Neural cell (in vitro differentiated cells): ENCODE data around the gene RAD51B. TPM values are rescaled to one million over a fixed set of nuclear protein-coding genes. Genes with fewer than 3 reads are reported as not detected.

ENCODE experiments used
- H2AFZ ChIP-seq: fragments of 200-600, 300-800 bp; sonication (generic), shearing (Covaris generic); 2 replicates; pipeline ENCODE4 v1.6.0; 2014; ENCODE audit warnings: low read depth, mild to moderate bottlenecking, antibody characterized with exemption, low read length, moderate library complexity
- H3F3A ChIP-seq: fragments of 200-600 bp; shearing (Covaris generic); 2 replicates; pipeline ENCODE4 v1.6.1; 2016; ENCODE audit warnings: mild to moderate bottlenecking, moderate library complexity, mixed read lengths, antibody characterized with exemption, low read length; ENCODE audit not compliant: insufficient read depth, poor library complexity, severe bottlenecking
- H3K27ac ChIP-seq: fragments of 200-600, 300-800 bp; sonication (generic), shearing (Covaris generic); 2 replicates; pipeline ENCODE4 v1.5.1; 2014; ENCODE audit warnings: mild to moderate bottlenecking, low read length, moderate library complexity
- H3K27me3 ChIP-seq: fragments of 300-800, 200-600 bp; sonication (generic), shearing (Covaris generic); 2 replicates; pipeline ENCODE4 v1.6.0; 2014; ENCODE audit warnings: mild to moderate bottlenecking, low read depth, low read length, moderate library complexity; ENCODE audit not compliant: insufficient read depth
- H3K36me3 ChIP-seq: fragments of 300-800, 200-600 bp; sonication (generic), shearing (Covaris generic); 2 replicates; pipeline ENCODE4 v1.5.1; 2014; ENCODE audit warnings: mild to moderate bottlenecking, antibody characterized with exemption, low read length, moderate library complexity; ENCODE audit not compliant: insufficient read depth
- H3K4me2 ChIP-seq: fragments of 300-800, 200-600 bp; sonication (generic), shearing (Covaris generic); 2 replicates; pipeline ENCODE4 v1.6.0; 2014; ENCODE audit warnings: mild to moderate bottlenecking, low read length
- H3K4me3 ChIP-seq: fragments of 300-800, 200-600 bp; sonication (generic), shearing (Covaris generic); 2 replicates; pipeline ENCODE4 v1.5.1; 2014; ENCODE audit warnings: mild to moderate bottlenecking, low read length, moderate library complexity
- H3K79me2 ChIP-seq: fragments of 200-600 bp; shearing (Covaris generic); replicated peaks from 2 replicates; pipeline ENCODE4 v1.6.0; 2014; ENCODE audit warnings: mild to moderate bottlenecking, low read length, moderate library complexity; ENCODE audit not compliant: insufficient read depth
- H3K9ac ChIP-seq: fragments of 300-800, 200-600 bp; sonication (generic), shearing (Covaris generic); 2 replicates; pipeline ENCODE4 v1.6.1; 2016; ENCODE audit warnings: mild to moderate bottlenecking, low read length, mixed read lengths
- H3K9me2 ChIP-seq: fragments of 200-600 bp; shearing (Covaris generic); 2 replicates; pipeline ENCODE4 v1.6.1; 2016; ENCODE audit warnings: mild to moderate bottlenecking, low read length, mixed read lengths; ENCODE audit not compliant: insufficient read depth
- H3K9me3 ChIP-seq: fragments of 200-600, 300-800 bp; sonication (generic), shearing (Covaris generic); 2 replicates; pipeline ENCODE4 v1.6.1; 2016; ENCODE audit warnings: mild to moderate bottlenecking, mixed run types, low read length, moderate library complexity, mixed read lengths
- H4K20me1 ChIP-seq: fragments of 200-600 bp; shearing (Covaris generic); 2 replicates; pipeline ENCODE4 v1.6.1; 2016; ENCODE audit warnings: mild to moderate bottlenecking, mixed run types; ENCODE audit not compliant: insufficient read depth
- CTCF ChIP-seq: fragments of 450-650 bp; IDR thresholded peaks from 2 replicates; pipeline ENCODE4 v1.5.1; 2014; ENCODE audit warnings: antibody characterized with exemption, mild to moderate bottlenecking, moderate library complexity; ENCODE audit not compliant: poor library complexity, severe bottlenecking
- EP300 ChIP-seq: fragments of 450-650 bp; conservative IDR thresholded peaks from 2 replicates; pipeline ENCODE4 v1.6.1; 2014; ENCODE audit warnings: antibody characterized with exemption, mild to moderate bottlenecking, moderate library complexity; ENCODE audit not compliant: poor library complexity, severe bottlenecking
- EZH2 ChIP-seq: fragments of 200-600, 300-800 bp; shearing (Covaris generic), sonication (generic); IDR thresholded peaks from 2 replicates; pipeline ENCODE4 v1.6.1; 2014; ENCODE audit warnings: antibody characterized with exemption, low read length, borderline replicate concordance, mild to moderate bottlenecking; ENCODE audit not compliant: insufficient read depth, poor library complexity, severe bottlenecking
- MXI1 ChIP-seq: fragments of 450-650 bp; conservative IDR thresholded peaks from 2 replicates; pipeline ENCODE4 v1.6.1; 2014; ENCODE audit warnings: antibody characterized with exemption, mild to moderate bottlenecking; ENCODE audit not compliant: poor library complexity, severe bottlenecking
- POLR2AphosphoS5 ChIP-seq: IDR thresholded peaks from 2 replicates; pipeline ENCODE4 v1.6.1; 2012
- RAD21 ChIP-seq: fragments of 450-650 bp; conservative IDR thresholded peaks from 2 replicates; pipeline ENCODE4 v1.6.1; 2014; ENCODE audit warnings: antibody characterized with exemption, mild to moderate bottlenecking, moderate library complexity
- REST ChIP-seq: IDR thresholded peaks from 2 replicates; pipeline ENCODE4 v1.6.1; 2012; ENCODE audit warnings: borderline replicate concordance
- SMC3 ChIP-seq: fragments of 450-650 bp; conservative IDR thresholded peaks from 2 replicates; pipeline ENCODE4 v1.6.1; 2014; ENCODE audit warnings: antibody characterized with exemption, mild to moderate bottlenecking, moderate library complexity; ENCODE audit not compliant: poor library complexity
- TAF1 ChIP-seq: IDR thresholded peaks from 2 replicates; pipeline ENCODE4 v1.6.1; 2012; ENCODE audit warnings: low read depth
- polyA plus RNA-seq: library from polyadenylated mRNA; depleted of rRNA; stranded (reverse); fragments of >200 nt; gene quantifications from 2 replicates; pipeline ENCODE4 v1.2.3, GENCODE V29; 2014

RAD51B gene
- polyA plus RNA-seq, 1 donor from 2014 or later = 3.1 TPM

- Histone ChIP-seq H2AFZ (no peak overlapping the region), H3K4me3 (no peak overlapping the region), H3K9ac (no peak overlapping the region), H3K36me3 (no peaks in the 10 kb centered on the region), H3K4me2 (no peak overlapping the region), H3K27me3 (no peaks in the 10 kb centered on the region), H3K27ac (no peak overlapping the region), H3F3A (no peaks in the 10 kb centered on the region), H3K9me3 (no peaks in the 10 kb centered on the region), H3K79me2 (no peaks in the 10 kb centered on the region), H4K20me1 (no peaks in the 10 kb centered on the region), H3K9me2 (no peaks in the 10 kb centered on the region)
- no peak for TF ChIP-seq REST
- no peak for TF ChIP-seq SMC3
- TF ChIP-seq EZH2 = no peak
- TF ChIP-seq CTCF = no peak
- no peak for TF ChIP-seq MXI1
- no peak for TF ChIP-seq POLR2AphosphoS5
- TF ChIP-seq EP300 = no peak
- no peak for TF ChIP-seq TAF1
- no peak for TF ChIP-seq RAD21
Measured at GRCh38 chr14:67900231-67900630, 80.7 kb downstream of the RAD51B start.

- Histone ChIP-seq H3K4me3 (no peak overlapping the region), H2AFZ (no peak overlapping the region), H3K27ac (no peak overlapping the region), H4K20me1 (no peaks in the 10 kb centered on the region), H3K9me3 (no peaks in the 10 kb centered on the region), H3K79me2 (no peaks in the 10 kb centered on the region), H3K4me2 (no peak overlapping the region), H3K9me2 (no peaks in the 10 kb centered on the region), H3K36me3 (no peaks in the 10 kb centered on the region), H3F3A (no peaks in the 10 kb centered on the region), H3K27me3 (no peaks in the 10 kb centered on the region), H3K9ac (no peak overlapping the region)
- TF ChIP-seq REST (no peak), POLR2AphosphoS5 (no peak), TAF1 (no peak), SMC3 (no peak), EP300 (no peak), MXI1 (no peak), RAD21 (no peak), EZH2 (no peak), CTCF (no peak)
Measured at GRCh38 chr14:67908052-67908754, 88.6 kb downstream of the RAD51B start.
